HEK293 (cell line): ENCODE results near the gene SLC13A3.

ENCODE experiments used
- CTCF ChIA-PET: fragments of 350-600 bp; formaldehyde crosslinking; extraction: SDS; loops from one replicate; lab custom pipeline; 2021; ENCODE audit warnings: antibody characterized with exemption; lab: Yijun Ruan, JAX
- POLR2A ChIA-PET: fragments of 300-600 bp; formaldehyde crosslinking; extraction: SDS; loops from one replicate; lab custom pipeline; 2020; ENCODE audit warnings: antibody characterized with exemption, inconsistent platforms; lab: Yijun Ruan, JAX
- H3K27ac ChIP-seq: fragments of 200-500 bp; sonication (Bioruptor generic); 2 replicates; pipeline ENCODE4 v1.5.1; 2014; ENCODE audit warnings: low read depth, low read length, control low read depth, inconsistent platforms; ENCODE audit errors: extremely low read depth
- H3K36me3 ChIP-seq, 2 experiments: fragments of 200-500 bp in 1 of 2; sonication (Bioruptor generic) in 1 of 2; 1 replicate in 1 of 2; 2 replicates in 1 of 2; pipeline ENCODE4 v1.5.1; 2014 to 2017; ENCODE audit warnings: inconsistent platforms in 2 of 2, low read length in 2 of 2; ENCODE audit not compliant: control insufficient read depth in 2 of 2, insufficient read depth in 1 of 2
- H3K4me1 ChIP-seq: fragments of 200-500 bp; sonication (Bioruptor generic); 2 replicates; pipeline ENCODE4 v1.5.1; 2014; ENCODE audit warnings: mild to moderate bottlenecking, low read length, inconsistent platforms; ENCODE audit not compliant: control insufficient read depth, insufficient read depth
- H3K4me3 ChIP-seq: 2 replicates; pipeline ENCODE4 v1.5.1; 2011; ENCODE audit warnings: low read depth, mild to moderate bottlenecking, control low read depth, low read length, moderate library complexity
- H3K9me3 ChIP-seq: fragments of 200-500 bp; sonication (Bioruptor generic); 2 replicates; pipeline ENCODE4 v1.5.1; 2014; ENCODE audit warnings: low read depth, low read length, inconsistent platforms; ENCODE audit not compliant: control insufficient read depth, insufficient read depth
- HIC1 ChIP-seq: fragments of 450-650 bp; formaldehyde crosslinking; IDR thresholded peaks from 2 replicates; pipeline ENCODE4 v1.5.1; 2016; ENCODE audit warnings: missing biosample characterization, missing genetic modification characterization
- KLF7 ChIP-seq: fragments of 450-650 bp; formaldehyde crosslinking; IDR thresholded peaks from 2 replicates; pipeline ENCODE4 v1.5.1; 2016; ENCODE audit warnings: missing biosample characterization, missing genetic modification characterization, borderline replicate concordance
- SCRT2 ChIP-seq: fragments of 450-650 bp; formaldehyde crosslinking; IDR thresholded peaks from 2 replicates; pipeline ENCODE4 v1.5.1; 2016; ENCODE audit warnings: missing biosample characterization, missing genetic modification characterization
- ZBTB21 ChIP-seq: fragments of 450-650 bp; formaldehyde crosslinking; IDR thresholded peaks from 2 replicates; pipeline ENCODE4 v1.5.1; 2017; ENCODE audit warnings: missing biosample characterization, missing genetic modification characterization
- ZBTB7A ChIP-seq: fragments of 450-650 bp; formaldehyde crosslinking; IDR thresholded peaks from 2 replicates; pipeline ENCODE4 v1.5.1; 2016; ENCODE audit warnings: low read depth, missing biosample characterization, missing genetic modification characterization
- ZNF16 ChIP-seq: fragments of 450-650 bp; formaldehyde crosslinking; IDR thresholded peaks from 2 replicates; pipeline ENCODE4 v1.5.1; 2016; ENCODE audit warnings: low read depth, missing biosample characterization, missing genetic modification characterization
- ZNF184 ChIP-seq: fragments of 450-650 bp; IDR thresholded peaks from 2 replicates; pipeline ENCODE4 v1.5.1; 2018; ENCODE audit warnings: missing biosample characterization, mild to moderate bottlenecking, missing genetic modification characterization
- ZNF202 ChIP-seq: fragments of 450-650 bp; formaldehyde crosslinking; IDR thresholded peaks from 2 replicates; pipeline ENCODE4 v1.5.1; 2016; ENCODE audit warnings: missing biosample characterization, missing genetic modification characterization, borderline replicate concordance
- ZNF335 ChIP-seq: fragments of 450-650 bp; formaldehyde crosslinking; conservative IDR thresholded peaks from 2 replicates; pipeline ENCODE4 v1.5.1; 2016; ENCODE audit warnings: missing biosample characterization, missing genetic modification characterization
- ZNF416 ChIP-seq: fragments of 450-650 bp; formaldehyde crosslinking; IDR thresholded peaks from 2 replicates; pipeline ENCODE4 v1.5.1; 2016; ENCODE audit warnings: missing biosample characterization, missing genetic modification characterization
- ZNF433 ChIP-seq: fragments of 450-650 bp; formaldehyde crosslinking; IDR thresholded peaks from 2 replicates; pipeline ENCODE4 v1.5.1; 2016; ENCODE audit warnings: missing biosample characterization, missing genetic modification characterization, low read depth
- ZNF501 ChIP-seq: fragments of 450-650 bp; formaldehyde crosslinking; IDR thresholded peaks from 2 replicates; pipeline ENCODE4 v1.5.1; 2016; ENCODE audit warnings: missing biosample characterization, missing genetic modification characterization
- ZNF571 ChIP-seq: fragments of 450-650 bp; formaldehyde crosslinking; IDR thresholded peaks from 2 replicates; pipeline ENCODE4 v1.5.0; 2017; ENCODE audit warnings: missing biosample characterization, missing genetic modification characterization
- ZNF600 ChIP-seq: fragments of 450-650 bp; formaldehyde crosslinking; IDR thresholded peaks from 2 replicates; pipeline ENCODE4 v1.5.1; 2016; ENCODE audit warnings: missing biosample characterization, missing genetic modification characterization
- TF ChIP-seq, protein P1 (sequence below): fragments of 450-650 bp; formaldehyde crosslinking; IDR thresholded peaks from 2 replicates; pipeline ENCODE4 v1.5.1; 2016; ENCODE audit warnings: missing biosample characterization, missing genetic modification characterization, low read depth
- TF ChIP-seq, protein P2 (sequence below): fragments of 450-650 bp; formaldehyde crosslinking; conservative IDR thresholded peaks from 2 replicates; pipeline ENCODE4 v1.5.1; 2016; ENCODE audit warnings: low read depth, missing biosample characterization, missing genetic modification characterization
- TF ChIP-seq, protein P3 (sequence below): fragments of 450-650 bp; IDR thresholded peaks from 2 replicates; pipeline ENCODE4 v1.5.1; 2018; ENCODE audit warnings: missing biosample characterization, mild to moderate bottlenecking, missing genetic modification characterization

SLC13A3 gene

DNA sequence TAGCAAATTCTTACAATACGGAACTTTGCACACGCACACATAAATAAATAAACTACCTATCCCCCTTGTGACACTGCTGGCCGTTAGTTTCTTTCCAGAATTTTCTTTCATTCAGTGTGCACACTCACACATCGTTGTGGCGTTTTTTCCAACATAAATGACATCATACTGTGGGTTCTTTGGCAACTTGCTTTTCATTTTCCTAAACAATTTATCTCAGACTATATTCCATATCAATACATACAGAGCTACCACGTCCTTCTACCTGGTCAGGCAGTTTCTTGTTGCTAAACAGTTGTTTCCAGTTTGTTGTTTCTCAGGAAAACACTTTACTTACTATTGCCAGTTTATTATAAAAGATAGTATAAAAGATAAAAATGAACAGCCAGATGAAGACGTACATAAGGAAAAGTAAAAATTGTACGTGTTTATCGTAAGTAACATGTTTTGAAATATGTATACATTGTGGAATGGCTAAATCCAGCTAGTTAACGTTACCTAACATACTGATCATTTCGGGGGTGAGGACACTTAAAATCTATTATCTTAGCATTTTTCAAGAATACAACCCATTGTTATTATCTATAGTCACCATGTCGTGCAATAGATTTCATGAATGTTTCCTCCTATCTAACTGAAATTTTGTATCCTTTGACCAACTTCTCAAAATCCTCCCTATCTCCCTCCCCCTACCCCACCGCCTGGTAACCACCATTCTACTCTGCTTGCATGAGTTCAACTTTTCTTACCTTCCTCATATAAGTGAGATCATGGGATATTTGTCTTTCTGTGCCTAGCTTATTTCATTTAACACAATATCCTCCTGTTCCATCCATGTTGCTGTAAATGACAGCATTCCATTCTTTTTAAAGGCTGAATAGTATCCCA is 39.2 kb upstream of the SLC13A3 start:
- H3K4me1 ChIP-seq: no peaks in the 10 kb centered on the region
- TF ChIP-seq ZNF335 (peak; percentile 58; the same call in 1 of the 2 replicates), ZNF571 (tag by site-specific recombination) (no peak), ZNF16 (no peak), ZBTB21 (tag by site-specific recombination) (peak; percentile 43; the same call in 1 of the 2 replicates), ZNF433 (no peak), HIC1 (tag by site-specific recombination) (no peak), ZNF202 (tag by site-specific recombination) (no peak), ZNF184 (tag by site-specific recombination) (no peak), ZNF501 (no peak), ZNF600 (peak; percentile 57; the same call in 1 of the 2 replicates), ZNF416 (tag by site-specific recombination) (no peak), ZBTB7A (tag by site-specific recombination) (no peak), SCRT2 (tag by site-specific recombination) (no peak), KLF7 (tag by site-specific recombination) (no peak)
- TF ChIP-seq, protein P1, sequence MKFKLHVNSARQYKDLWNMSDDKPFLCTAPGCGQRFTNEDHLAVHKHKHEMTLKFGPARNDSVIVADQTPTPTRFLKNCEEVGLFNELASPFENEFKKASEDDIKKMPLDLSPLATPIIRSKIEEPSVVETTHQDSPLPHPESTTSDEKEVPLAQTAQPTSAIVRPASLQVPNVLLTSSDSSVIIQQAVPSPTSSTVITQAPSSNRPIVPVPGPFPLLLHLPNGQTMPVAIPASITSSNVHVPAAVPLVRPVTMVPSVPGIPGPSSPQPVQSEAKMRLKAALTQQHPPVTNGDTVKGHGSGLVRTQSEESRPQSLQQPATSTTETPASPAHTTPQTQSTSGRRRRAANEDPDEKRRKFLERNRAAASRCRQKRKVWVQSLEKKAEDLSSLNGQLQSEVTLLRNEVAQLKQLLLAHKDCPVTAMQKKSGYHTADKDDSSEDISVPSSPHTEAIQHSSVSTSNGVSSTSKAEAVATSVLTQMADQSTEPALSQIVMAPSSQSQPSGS (tag by site-specific recombination): peak; percentile 71
- TF ChIP-seq, protein P2, sequence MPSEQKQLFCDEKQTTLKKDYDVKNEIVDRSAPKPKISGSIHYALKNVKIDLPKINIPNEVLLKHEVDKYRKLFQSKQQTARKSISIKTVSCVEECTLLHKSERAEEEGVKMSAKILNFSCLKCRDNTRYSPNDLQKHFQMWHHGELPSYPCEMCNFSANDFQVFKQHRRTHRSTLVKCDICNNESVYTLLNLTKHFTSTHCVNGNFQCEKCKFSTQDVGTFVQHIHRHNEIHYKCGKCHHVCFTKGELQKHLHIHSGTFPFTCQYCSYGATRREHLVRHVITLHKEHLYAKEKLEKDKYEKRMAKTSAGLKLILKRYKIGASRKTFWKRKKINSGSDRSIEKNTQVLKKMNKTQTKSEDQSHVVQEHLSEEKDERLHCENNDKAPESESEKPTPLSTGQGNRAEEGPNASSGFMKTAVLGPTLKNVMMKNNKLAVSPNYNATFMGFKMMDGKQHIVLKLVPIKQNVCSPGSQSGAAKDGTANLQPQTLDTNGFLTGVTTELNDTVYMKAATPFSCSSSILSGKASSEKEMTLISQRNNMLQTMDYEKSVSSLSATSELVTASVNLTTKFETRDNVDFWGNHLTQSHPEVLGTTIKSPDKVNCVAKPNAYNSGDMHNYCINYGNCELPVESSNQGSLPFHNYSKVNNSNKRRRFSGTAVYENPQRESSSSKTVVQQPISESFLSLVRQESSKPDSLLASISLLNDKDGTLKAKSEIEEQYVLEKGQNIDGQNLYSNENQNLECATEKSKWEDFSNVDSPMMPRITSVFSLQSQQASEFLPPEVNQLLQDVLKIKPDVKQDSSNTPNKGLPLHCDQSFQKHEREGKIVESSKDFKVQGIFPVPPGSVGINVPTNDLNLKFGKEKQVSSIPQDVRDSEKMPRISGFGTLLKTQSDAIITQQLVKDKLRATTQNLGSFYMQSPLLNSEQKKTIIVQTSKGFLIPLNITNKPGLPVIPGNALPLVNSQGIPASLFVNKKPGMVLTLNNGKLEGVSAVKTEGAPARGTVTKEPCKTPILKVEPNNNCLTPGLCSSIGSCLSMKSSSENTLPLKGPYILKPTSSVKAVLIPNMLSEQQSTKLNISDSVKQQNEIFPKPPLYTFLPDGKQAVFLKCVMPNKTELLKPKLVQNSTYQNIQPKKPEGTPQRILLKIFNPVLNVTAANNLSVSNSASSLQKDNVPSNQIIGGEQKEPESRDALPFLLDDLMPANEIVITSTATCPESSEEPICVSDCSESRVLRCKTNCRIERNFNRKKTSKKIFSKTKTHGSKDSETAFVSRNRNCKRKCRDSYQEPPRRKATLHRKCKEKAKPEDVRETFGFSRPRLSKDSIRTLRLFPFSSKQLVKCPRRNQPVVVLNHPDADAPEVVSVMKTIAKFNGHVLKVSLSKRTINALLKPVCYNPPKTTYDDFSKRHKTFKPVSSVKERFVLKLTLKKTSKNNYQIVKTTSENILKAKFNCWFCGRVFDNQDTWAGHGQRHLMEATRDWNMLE (tag by site-specific recombination): no peak
- TF ChIP-seq, protein P3, sequence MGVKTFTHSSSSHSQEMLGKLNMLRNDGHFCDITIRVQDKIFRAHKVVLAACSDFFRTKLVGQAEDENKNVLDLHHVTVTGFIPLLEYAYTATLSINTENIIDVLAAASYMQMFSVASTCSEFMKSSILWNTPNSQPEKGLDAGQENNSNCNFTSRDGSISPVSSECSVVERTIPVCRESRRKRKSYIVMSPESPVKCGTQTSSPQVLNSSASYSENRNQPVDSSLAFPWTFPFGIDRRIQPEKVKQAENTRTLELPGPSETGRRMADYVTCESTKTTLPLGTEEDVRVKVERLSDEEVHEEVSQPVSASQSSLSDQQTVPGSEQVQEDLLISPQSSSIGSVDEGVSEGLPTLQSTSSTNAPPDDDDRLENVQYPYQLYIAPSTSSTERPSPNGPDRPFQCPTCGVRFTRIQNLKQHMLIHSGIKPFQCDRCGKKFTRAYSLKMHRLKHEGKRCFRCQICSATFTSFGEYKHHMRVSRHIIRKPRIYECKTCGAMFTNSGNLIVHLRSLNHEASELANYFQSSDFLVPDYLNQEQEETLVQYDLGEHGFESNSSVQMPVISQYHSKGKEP (tag by site-specific recombination): no peak
- no peak overlapping the region; the same call in 1 of the 2 replicates for H3K4me3 ChIP-seq
- H3K9me3 ChIP-seq: no peaks in the 10 kb centered on the region
- H3K36me3 ChIP-seq: peaks cover 0 to 17% of the 10 kb centered on the region in 2 experiments; a peak in 1 of 3 replicates
- CTCF ChIA-PET: interaction anchor here (0.6 to 1.8 kb wide), 6 partner anchors 9 to 497 kb away, joined by 3 to 7 read pairs (median 4); no protein-coding TSS in a partner anchor
- H3K27ac ChIP-seq: no peak overlapping the region
- POLR2A ChIA-PET: interaction anchor here (1.0 to 1.6 kb wide), 3 partner anchors 12 to 284 kb away, joined by 3 to 6 read pairs (median 5); partner anchors contain the start of gene ELMO2
